GM23338 (cell line): ENCODE data around the gene DCHS1.

Experiments
- EZH2 ChIP-seq: fragments of 200-600 bp; sonication (generic); IDR thresholded peaks from one replicate; pipeline ENCODE4 v1.8.0; 2017; ENCODE audit warnings: antibody characterized with exemption, mild to moderate bottlenecking, low read depth; ENCODE audit not compliant: unreplicated experiment
- NANOG ChIP-seq: IDR thresholded peaks from 2 replicates; pipeline ENCODE4 v1.6.1; 2016; ENCODE audit warnings: antibody characterized with exemption, borderline replicate concordance
- POLR2AphosphoS5 ChIP-seq: IDR thresholded peaks from 2 replicates; pipeline ENCODE4 v1.6.1; 2016; ENCODE audit warnings: antibody characterized with exemption, low read depth
- ZNF331 ChIP-seq: fragments of 250-450 bp; sonication (Bioruptor Pico); IDR thresholded peaks from 2 replicates; pipeline ENCODE4 v1.5.0; 2020; ENCODE audit warnings: low read depth, mild to moderate bottlenecking, moderate library complexity
- TF ChIP-seq, protein P1 (sequence below), 2 experiments: fragments of 200-600 bp in 1 of 2; sonication (generic) in 1 of 2; conservative IDR thresholded peaks; 2 replicates each; pipeline versions ENCODE4 v1.5.1 to v1.6.1; 2016 to 2017; ENCODE audit warnings: antibody characterized with exemption in 2 of 2, low read depth in 2 of 2, mild to moderate bottlenecking in 2 of 2, moderate library complexity in 1 of 2
- TF ChIP-seq, protein P2 (sequence below): IDR thresholded peaks from one replicate; pipeline ENCODE4 v1.6.1; 2018; ENCODE audit warnings: antibody characterized with exemption; ENCODE audit not compliant: unreplicated experiment
- TF ChIP-seq, protein P3 (sequence below): IDR thresholded peaks from 2 replicates; pipeline ENCODE4 v1.6.1; 2016; ENCODE audit warnings: antibody characterized with exemption

DNA sequence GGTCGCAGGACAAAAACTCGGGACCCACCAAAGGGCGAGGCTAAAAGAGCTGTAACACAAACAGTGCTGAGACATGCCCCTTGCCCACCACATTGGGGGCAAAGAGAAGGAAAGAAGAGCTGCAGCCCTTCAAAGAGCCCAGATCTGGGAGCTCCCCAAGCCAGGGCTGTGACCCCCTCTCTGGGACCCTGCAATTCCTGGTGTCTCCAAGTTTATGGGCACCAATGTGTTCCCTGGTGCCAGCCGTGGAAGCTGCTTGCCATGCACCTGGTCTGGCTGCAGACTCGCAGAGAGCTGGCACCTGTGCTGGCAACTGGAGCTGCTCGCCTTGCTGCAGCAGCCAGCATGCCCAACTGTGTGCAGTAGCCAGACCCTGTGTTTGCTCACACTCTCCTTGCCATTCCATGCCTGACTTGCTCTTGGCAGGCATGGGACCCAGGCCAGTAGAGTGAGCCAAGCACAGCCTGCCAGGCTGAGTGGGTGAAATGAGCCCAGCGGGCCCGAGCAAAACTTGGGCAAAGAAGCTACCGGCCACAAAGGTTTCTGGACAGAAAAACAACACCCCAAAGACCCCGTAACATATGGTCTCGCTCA, 68.2 kb downstream of the DCHS1 start:
- TF ChIP-seq, protein P1, sequence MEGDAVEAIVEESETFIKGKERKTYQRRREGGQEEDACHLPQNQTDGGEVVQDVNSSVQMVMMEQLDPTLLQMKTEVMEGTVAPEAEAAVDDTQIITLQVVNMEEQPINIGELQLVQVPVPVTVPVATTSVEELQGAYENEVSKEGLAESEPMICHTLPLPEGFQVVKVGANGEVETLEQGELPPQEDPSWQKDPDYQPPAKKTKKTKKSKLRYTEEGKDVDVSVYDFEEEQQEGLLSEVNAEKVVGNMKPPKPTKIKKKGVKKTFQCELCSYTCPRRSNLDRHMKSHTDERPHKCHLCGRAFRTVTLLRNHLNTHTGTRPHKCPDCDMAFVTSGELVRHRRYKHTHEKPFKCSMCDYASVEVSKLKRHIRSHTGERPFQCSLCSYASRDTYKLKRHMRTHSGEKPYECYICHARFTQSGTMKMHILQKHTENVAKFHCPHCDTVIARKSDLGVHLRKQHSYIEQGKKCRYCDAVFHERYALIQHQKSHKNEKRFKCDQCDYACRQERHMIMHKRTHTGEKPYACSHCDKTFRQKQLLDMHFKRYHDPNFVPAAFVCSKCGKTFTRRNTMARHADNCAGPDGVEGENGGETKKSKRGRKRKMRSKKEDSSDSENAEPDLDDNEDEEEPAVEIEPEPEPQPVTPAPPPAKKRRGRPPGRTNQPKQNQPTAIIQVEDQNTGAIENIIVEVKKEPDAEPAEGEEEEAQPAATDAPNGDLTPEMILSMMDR (conservative IDR thresholded peaks at IDR 0.05; ENCODE audit: low read depth in 2 of 2), result no peak
- no peak for TF ChIP-seq ZNF331 (CRISPR knock-in tag)
- TF ChIP-seq NANOG, result no peak
- TF ChIP-seq EZH2, result no peak
- TF ChIP-seq, protein P2, sequence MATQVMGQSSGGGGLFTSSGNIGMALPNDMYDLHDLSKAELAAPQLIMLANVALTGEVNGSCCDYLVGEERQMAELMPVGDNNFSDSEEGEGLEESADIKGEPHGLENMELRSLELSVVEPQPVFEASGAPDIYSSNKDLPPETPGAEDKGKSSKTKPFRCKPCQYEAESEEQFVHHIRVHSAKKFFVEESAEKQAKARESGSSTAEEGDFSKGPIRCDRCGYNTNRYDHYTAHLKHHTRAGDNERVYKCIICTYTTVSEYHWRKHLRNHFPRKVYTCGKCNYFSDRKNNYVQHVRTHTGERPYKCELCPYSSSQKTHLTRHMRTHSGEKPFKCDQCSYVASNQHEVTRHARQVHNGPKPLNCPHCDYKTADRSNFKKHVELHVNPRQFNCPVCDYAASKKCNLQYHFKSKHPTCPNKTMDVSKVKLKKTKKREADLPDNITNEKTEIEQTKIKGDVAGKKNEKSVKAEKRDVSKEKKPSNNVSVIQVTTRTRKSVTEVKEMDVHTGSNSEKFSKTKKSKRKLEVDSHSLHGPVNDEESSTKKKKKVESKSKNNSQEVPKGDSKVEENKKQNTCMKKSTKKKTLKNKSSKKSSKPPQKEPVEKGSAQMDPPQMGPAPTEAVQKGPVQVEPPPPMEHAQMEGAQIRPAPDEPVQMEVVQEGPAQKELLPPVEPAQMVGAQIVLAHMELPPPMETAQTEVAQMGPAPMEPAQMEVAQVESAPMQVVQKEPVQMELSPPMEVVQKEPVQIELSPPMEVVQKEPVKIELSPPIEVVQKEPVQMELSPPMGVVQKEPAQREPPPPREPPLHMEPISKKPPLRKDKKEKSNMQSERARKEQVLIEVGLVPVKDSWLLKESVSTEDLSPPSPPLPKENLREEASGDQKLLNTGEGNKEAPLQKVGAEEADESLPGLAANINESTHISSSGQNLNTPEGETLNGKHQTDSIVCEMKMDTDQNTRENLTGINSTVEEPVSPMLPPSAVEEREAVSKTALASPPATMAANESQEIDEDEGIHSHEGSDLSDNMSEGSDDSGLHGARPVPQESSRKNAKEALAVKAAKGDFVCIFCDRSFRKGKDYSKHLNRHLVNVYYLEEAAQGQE, result no peak
- TF ChIP-seq, protein P3, sequence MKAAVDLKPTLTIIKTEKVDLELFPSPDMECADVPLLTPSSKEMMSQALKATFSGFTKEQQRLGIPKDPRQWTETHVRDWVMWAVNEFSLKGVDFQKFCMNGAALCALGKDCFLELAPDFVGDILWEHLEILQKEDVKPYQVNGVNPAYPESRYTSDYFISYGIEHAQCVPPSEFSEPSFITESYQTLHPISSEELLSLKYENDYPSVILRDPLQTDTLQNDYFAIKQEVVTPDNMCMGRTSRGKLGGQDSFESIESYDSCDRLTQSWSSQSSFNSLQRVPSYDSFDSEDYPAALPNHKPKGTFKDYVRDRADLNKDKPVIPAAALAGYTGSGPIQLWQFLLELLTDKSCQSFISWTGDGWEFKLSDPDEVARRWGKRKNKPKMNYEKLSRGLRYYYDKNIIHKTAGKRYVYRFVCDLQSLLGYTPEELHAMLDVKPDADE, result no peak
- TF ChIP-seq POLR2AphosphoS5, result no peak
